GM10847 (cell line): Measurements from ENCODE around the gene COQ9.
A peak's percentile ranks its signal among the peaks of the same experiment; 100 is the strongest.

Source experiments
- POLR2A ChIP-seq: IDR thresholded peaks from 2 replicates; pipeline ENCODE4 v1.6.1; 2011; ENCODE audit not compliant: insufficient read length; ENCODE audit errors: extremely low read depth

COQ9 gene

DNA sequence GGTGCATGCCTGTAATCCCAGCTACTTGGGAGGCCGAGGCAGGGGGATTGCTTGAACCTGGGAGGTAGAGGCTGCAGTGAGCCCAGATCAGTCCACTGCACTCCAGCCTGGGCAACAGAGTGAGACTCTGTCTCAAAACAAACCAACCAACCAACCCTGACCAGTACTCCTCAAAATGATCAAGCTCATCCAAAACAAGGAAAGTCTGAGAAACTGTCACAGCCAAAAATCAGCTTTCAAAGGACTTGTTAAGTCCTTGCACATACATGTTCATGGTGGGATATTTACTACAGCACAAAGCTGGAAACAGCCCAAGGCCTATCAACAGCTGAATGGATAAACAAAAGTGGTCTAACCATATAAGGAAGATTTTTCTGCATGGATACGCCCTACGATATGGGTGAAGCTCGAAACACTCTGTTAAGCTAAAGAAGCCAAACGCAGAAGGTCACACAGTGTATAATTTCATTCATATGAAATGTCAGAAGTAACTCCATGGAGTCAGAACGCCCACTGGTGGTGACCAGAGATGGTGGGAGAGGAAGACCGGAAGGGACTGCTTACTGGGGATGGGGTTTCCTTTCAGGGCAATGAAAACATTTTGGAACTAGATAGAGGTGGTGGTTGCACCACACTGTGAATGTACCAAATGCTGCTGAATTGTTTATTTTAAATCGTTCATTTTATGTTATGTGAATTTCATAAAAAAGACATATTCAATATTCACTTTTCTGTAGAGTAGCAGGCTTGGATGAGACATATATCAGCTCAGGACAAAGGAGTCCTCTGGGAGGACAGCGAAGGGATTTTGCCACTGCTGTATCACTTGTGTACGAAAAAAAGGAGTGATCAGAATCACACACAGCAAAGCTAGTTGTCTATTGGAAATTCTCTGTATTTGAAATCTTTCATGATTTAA lies 25.0 kb upstream of the COQ9 start:
- no peak for TF ChIP-seq POLR2A

DNA sequence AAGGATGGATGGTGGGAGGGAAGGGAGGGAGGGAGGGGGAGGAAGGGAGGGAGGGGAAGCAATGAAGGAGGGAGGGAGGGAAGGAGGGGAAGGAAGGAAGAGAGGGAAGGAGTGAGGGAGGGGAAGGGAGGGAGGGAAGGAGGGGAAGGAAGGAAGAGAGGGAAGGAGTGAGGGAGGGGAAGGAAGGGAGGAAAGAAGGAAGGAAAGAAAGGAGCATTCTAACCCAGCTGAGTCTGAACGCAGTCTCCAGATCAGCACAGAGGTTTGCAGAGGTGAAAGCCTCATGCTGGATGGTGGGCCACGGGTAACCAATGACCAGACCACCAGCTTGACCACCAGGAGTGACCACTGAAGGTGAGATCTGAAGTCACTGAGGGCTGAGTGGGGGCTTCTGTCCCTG lies 24.1 kb upstream of the COQ9 start:
- TF ChIP-seq POLR2A: no peak

DNA sequence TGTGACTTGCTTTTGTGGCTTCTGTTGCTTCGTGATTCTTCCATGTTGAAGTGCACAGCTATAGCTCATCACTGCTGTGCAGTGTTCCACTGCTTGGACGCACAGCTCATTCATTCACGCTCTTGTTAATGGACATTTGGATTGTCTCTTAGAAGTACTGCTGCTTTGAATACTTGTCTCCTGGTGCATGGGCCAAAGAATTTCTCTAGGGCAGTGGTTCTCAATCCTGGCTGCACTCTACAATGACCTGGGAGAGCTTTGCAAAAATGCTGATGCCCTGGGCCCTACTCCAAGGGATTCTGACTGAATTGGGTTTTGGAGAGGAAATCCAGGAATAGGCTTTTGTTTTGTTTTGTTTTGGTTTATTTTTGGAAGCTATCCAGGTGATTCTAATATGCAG lies 22.7 kb upstream of the COQ9 start:
- no peak for TF ChIP-seq POLR2A

DNA sequence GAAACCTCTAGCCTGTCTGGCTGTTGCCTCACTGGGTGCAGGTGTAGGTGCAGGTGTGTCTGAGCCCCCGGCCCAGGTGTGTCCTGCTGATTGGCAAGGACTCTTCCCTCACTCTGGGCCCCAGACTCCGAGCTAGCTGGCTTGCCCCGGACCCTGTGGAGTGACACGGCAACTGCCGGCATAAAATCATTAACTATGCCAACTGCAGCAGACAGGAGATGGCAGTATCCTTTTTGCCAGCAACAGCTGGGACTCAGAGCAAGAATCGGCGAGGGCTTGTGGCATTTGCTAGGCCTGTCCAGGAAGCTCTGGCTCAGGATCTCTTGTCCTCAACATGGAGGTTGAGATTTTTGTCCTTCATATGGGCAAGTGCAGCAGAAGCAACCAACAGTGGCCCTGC lies 20.9 kb upstream of the COQ9 start:
- no peak for TF ChIP-seq POLR2A

DNA sequence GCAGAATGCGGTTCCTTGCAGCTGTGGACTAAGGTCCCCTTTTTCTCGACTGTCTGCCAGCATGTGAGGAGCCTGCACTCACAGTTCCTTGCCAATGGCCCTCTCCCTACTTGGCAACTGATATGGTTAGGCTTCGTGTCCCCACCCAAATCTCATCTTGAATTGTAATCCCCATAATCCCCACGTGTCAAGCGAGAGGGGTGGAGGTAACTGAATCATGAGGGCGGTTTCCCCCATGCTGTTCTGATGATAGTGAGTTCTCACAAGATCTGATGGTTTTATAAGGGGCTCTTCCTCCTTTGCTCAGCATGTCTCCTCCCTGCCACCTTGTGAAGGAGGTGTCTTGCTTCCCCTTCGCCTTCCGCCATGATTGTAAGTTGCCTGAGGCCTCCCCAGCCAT lies 20.0 kb upstream of the COQ9 start:
- TF ChIP-seq POLR2A: no peak

DNA sequence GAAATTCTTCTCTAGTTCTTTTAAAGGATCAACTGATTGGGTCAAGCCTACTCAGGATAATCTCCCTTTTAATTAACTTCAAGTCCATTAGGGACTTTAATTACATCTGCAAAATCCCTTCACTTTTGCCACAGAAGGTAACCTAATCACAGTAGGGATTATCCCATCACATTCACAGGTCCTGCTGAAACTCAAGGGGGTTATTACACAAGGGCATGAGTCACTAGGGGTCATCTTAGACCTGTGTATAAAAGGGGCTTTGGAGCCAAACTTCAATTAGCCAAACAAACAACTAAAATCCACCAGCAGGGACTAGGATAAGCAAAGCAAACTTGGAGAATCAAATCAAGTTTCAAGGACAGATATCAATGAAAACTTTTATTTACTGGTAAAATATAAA lies 19.5 kb upstream of the COQ9 start:
- no peak for TF ChIP-seq POLR2A

DNA sequence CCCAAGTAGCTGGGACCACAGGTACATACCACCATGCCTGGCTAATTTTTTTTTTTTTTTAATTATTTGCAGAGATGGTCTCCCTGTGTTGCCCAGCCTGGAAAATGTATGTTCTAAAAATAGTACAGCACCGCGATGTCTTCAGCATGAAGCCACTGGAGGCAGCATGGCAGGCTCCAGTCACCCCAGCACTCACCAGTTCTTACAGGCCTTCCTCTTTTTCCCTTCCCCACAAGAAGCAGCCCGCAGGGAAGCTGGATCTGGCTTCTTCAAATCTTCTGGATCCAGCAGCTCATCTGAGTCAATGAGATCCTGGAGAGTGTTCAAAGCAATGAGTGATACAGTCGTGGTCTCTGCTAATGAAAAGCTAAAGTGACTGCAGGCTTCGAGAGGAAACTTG lies 16.3 kb upstream of the COQ9 start:
- TF ChIP-seq POLR2A: no peak

DNA sequence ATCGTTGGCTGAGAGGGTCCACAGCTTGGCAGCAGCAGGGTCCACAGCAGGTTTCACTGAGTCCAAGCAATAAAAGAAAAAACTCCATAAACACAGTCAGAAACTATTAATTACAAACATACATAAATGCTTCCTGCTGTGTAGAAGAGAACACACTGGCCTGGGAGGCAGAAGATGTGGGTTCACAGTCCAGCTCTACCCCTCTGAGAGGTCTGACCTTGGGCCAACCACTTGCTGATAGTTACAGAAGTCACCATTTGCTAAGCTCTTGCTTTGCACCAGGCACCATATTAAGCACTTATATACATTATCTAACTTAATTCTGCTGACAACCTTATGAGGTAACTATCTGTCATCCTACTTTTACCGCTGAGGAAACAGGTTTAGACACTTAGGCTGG lies 14.8 kb upstream of the COQ9 start:
- no peak for TF ChIP-seq POLR2A

DNA sequence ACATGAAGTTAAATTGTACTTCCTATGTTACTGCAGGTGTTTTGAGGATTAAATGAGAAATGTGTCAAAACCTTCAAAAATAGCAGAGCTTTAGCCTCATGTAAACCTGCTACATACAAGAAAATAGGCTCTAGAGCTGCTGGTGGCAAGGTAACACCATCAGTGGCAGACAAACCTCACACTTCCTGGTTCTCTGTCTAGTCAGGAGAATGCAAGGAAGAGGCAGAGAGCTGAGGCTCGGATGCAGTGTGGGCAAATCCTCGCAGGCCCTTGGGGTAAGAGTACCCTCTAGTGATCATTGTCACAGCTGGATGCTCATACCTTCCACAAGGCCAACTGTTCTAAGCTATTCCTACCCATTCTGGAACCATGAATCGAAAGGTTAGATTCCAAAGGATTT lies 14.3 kb upstream of the COQ9 start:
- no peak for TF ChIP-seq POLR2A

DNA sequence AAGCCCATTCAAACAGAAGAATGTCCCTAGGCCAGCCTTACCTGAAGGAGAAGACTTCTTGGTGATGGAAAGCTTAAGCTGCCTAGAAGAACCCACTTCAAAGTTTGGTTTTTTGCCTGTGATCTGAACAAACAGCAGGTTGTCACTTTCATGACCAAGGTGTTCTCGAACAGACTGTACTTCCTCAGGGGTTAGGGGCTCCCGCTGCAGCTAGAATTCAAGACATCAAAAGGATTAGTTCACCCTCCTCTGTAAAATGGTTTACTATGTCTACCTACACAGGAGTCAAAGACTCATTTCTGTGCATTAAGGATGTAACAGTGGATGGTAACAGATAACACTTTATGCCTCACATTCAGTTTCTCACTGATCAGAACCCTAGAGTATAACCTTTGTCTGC lies 13.3 kb upstream of the COQ9 start:
- TF ChIP-seq POLR2A: no peak

DNA sequence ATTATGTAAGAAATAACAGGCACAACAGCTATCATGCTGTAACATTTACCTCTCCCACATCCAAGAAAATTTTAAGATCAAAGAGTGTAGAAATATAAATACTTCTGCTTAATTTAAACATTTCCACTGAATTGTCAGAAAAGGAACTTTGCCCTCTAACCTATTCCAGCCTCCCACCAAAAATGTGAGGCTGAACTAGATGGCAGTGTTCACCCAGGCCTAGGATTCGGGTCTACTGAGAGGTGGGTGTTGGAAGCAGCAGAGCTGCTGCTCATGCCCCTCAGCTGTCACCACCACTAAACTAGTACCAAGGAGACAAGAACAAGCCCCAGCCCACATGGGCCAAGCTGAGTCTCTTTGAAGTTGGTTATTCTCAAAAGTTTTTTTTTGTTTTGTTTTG lies 11.4 kb upstream of the COQ9 start:
- TF ChIP-seq POLR2A: no peak

DNA sequence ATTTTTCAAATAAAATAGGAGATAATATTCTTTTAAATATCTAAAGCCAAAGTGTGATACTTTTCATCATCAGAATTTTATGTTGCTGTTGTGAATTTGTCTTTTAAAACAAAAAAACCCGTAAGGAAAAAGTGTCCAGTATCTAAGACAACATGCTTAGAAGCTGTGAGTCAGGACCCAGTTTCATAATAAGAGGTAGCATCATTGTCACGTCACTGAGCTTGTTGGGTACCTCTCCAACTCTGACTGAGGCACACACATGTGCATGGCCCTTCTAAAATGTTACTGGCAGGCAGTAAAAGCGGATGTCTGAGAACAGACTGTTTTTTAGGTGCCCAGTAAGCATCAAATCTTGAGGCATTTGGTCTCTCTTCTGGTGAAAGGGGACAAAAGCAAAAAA lies 2.6 kb upstream of the COQ9 start:
- TF ChIP-seq POLR2A: no peak

DNA sequence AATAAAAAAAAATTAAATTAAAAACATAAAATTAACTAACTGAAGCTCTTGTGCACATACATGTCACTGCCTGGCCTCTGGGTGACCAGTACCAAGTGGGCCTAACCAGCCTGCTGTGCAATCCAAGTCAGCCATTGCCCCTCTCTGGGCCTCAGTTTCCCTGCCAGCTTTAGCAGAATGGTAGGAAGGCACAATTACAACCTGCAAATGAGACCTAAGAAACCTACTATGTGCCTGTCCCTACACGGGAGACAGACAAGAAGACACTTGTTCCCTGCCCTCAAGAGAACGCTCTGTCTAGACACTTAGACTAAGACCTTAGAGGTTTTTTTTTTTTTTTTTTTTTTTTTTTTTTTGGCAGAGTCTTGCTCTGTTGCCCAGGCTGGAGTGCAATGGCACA lies 1.8 kb upstream of the COQ9 start:
- no peak for TF ChIP-seq POLR2A

DNA sequence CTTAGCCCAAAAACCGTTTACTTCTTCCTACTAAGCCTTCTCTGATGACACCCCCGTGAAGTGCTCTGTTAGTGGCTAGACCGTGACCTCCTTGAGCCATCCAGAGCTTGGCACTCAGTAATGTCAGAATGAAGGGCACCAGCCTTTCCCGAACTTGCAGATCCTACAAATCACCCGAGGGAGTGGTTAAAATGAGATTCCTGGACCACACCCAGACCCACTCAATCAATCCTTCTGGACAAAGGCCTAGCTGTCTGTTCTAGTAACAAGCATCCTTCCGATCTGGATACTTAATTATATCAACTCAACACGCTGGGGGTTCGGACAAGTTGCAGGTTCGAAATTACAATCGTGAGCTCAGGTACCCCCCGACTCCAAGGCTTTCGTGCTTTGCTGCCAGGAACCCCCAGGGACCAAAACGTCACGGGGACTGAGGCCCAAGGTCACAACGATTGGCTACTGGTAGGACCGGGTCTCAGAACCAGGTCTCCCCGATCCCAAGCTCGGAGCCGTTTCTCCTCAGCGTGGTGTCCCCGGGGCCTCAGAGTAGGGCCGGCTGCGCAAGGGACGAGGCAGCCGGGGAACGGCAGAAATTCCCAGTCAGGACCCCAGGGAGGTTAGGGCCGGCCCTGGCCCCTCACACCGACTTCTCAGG lies 621 bp upstream of the COQ9 start:
- no peak for TF ChIP-seq POLR2A

DNA sequence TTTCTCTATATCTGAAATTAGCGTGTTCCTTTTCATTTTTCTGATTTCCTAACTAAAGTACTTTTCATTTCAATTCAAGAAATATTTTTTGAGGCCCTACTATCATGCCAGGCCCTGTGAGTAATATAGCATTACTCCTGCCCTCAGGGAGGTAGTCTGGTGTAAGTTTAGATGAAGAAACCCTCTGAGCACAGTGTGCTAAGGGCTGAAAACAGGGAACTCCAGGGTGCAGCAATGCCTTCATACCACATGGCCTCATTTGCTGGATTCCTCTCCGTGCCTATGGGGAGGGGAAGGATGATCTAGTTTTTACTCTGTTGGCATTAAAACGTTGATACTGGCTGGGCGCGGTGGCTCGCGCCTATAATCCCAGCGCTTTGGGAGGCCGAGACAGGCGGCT lies 4.7 kb downstream of the COQ9 start:
- TF ChIP-seq POLR2A: no peak

DNA sequence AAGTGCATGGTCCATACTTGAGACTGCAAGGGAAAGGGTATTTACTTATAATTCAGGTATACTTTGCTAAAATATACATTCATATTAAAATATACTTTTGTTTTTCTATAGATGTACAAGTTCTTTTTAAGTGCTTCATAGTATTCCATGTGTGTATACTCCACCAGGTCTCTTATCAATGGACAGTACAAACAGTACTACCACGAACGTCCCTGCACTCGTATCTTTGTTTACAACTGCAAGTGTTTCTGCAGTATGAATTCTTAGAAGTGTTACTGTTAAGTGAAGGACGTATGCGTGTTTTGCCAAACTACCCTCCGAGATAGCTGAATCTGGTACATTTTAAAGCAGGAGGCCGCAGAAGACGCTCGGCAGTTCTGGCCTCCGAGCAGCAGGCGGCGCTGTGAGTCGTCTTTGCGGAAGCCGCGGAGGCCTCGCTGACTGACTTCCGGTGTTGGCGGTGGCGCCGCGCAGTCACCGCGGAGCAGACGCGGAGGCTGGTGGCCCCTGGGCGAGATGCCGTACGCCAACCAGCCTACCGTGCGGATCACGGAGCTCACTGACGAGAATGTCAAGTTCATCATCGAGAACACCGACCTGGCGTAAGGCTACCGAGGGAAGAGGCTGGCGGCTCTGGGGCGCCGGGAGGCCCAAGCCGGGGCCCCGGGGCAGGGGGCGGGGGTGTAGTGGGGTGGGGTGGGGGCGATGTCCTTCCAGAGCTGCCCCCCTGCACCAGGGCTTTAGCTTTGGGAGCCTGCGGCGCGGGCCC lies 15.1 kb downstream of the COQ9 start, which contains the start of gene POLR2C:
Gene POLR2C (plus strand): TSS at position 471 of the 769 bp plus-strand sequence. CDS start 46 bp downstream, at position 517.
- TF ChIP-seq POLR2A: peak; percentile 98
